ENCODE data around the gene SMIM13. TPM values are rescaled to one million over a fixed set of nuclear protein-coding genes. Genes with fewer than 3 reads are reported as not detected.
A peak's percentile ranks its signal among the peaks of the same experiment; 100 is the strongest.

Gene SMIM13
- total RNA-seq, 1 donor from 2014 or later = 8.6 TPM

DNA sequence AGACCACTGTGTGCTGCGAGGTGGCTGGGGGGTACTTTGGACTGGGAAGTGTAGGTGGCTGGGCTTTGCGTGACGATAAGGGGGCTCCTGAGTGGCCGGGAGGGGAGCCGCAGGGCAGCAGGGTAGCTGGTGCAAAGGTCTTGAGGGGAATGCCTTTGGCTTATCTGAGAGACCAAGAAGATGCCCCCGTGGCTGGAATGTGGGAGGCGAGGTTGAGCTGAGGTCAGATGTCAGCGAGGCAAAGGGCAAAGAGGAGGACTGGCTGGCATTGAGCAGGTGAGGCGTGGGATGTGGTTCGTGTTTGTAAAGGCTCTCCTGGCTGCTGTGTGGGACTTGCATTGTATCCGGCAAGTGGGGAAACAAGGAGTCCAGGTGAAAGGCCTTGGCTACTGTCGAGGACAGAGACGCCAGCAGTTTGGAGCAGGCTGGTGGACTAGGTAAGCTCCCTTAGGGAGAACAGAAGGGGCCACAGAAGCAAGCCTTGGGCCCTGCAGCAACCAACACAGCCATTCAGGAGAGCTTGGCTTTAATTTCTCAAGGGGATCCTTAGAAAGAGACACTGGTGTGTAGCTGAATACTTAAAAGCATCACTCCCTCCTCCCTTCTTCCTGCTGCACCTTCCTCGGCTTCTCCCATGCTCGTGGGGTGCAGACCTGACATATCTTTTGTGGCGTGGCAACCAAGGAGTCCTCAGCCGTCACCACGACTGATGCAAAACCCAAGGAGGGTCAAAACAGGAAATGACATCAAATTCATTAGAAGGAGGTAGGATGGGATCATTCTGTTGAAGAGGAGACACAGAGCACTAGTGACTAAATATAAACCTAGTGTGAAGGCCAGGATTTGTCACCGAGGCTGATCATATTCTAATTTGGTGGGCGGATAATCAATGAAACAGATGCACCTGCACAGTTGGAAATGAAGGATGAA, 71.3 kb downstream of the SMIM13 start:
- DNase-seq (ENCODE audit: low read depth) = no peak
- TF ChIP-seq, protein P1, sequence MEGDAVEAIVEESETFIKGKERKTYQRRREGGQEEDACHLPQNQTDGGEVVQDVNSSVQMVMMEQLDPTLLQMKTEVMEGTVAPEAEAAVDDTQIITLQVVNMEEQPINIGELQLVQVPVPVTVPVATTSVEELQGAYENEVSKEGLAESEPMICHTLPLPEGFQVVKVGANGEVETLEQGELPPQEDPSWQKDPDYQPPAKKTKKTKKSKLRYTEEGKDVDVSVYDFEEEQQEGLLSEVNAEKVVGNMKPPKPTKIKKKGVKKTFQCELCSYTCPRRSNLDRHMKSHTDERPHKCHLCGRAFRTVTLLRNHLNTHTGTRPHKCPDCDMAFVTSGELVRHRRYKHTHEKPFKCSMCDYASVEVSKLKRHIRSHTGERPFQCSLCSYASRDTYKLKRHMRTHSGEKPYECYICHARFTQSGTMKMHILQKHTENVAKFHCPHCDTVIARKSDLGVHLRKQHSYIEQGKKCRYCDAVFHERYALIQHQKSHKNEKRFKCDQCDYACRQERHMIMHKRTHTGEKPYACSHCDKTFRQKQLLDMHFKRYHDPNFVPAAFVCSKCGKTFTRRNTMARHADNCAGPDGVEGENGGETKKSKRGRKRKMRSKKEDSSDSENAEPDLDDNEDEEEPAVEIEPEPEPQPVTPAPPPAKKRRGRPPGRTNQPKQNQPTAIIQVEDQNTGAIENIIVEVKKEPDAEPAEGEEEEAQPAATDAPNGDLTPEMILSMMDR (conservative IDR thresholded peaks at IDR 0.05; ENCODE audit: low read depth, low read length) = no peak
- H3K4me3 ChIP-seq (ENCODE audit: low read depth, low read length) = no peak overlapping the region

DNA sequence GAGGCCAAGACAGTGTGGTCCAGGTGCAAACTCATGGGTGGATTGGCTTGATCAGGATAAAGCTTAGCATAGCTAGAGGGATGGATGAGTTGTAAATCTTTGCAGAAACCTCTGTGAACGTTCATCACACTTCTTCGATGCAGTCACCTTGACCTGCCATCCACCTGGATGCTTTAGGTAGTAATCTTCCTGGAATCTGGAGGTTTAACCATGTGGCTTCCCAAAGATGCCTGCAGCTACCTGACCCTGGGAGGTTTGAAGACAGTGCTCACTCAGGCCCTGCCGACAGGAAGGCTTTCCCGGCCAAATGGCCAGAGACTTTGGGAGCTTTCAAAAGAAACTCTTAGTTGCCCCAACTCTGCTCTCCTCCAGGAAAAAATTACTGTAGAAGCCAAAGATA, 73.3 kb downstream of the SMIM13 start:
- no peak for DNase-seq (ENCODE audit: low read depth)

GRCh38 chr6:11168091-11168635, 74.5 kb downstream of the SMIM13 start:
- no peak for DNase-seq (ENCODE audit: low read depth)
- TF ChIP-seq, protein P1 (conservative IDR thresholded peaks at IDR 0.05; ENCODE audit: low read depth, low read length) = no peak
- no peak overlapping the region for H3K4me3 ChIP-seq (ENCODE audit: low read depth, low read length)

More for the DNA sequence above, 73.3 kb downstream of the SMIM13 start:
- TF ChIP-seq, protein P1 (conservative IDR thresholded peaks at IDR 0.05; ENCODE audit: low read depth, low read length) = no peak
- no peak overlapping the region for H3K4me3 ChIP-seq (ENCODE audit: low read depth, low read length)

DNA sequence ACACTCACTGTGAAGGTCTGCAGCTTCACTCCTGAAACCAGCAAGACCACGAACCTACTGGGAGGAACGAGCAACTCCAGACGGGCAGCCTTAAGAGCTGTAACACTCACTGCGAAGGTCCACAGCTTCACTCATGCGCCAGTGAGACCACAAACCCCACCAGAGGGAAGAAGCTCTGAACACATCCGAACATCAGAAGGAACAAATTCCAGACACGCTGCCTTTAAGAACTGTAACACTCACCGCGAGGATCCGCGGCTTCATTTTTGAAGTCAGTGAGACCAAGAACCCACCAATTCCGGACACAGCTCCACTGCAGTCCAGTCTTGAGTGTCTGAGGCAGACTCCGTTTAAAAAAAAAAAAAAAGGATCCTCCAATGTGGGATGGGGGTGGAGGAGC, 78.3 kb downstream of the SMIM13 start:
- no peak for DNase-seq (ENCODE audit: low read depth)
- H3K4me3 ChIP-seq (ENCODE audit: low read depth, low read length) = no peak overlapping the region
- TF ChIP-seq, protein P1 (conservative IDR thresholded peaks at IDR 0.05; ENCODE audit: low read depth, low read length) = no peak

GRCh38 chr6:11172501-11173327, 79.1 kb downstream of the SMIM13 start:
- H3K4me3 ChIP-seq (ENCODE audit: low read depth, low read length) = no peak overlapping the region
- DNase-seq (ENCODE audit: low read depth) = no peak
- TF ChIP-seq, protein P1 (conservative IDR thresholded peaks at IDR 0.05; ENCODE audit: low read depth, low read length) = peak; percentile 92

GRCh38 chr6:11174242-11174611, 80.6 kb downstream of the SMIM13 start:
- TF ChIP-seq, protein P1 (conservative IDR thresholded peaks at IDR 0.05; ENCODE audit: low read depth, low read length) = no peak
- DNase-seq (ENCODE audit: low read depth) = no peak
- H3K4me3 ChIP-seq (ENCODE audit: low read depth, low read length) = no peak overlapping the region
